K562 (cell line): ENCODE measurements around the gene RBMS3. TPM values are rescaled to one million over a fixed set of nuclear protein-coding genes. Genes with fewer than 3 reads are reported as not detected.

Experiments used
- ATAC-seq: fragments of 200-7000 bp; cut with Tn5 transposase; 3 replicates; pipeline ENCODE4 v1.9.1; 2020; ENCODE audit warnings: moderate library complexity
- BruUV-seq: library from RNA; stranded (reverse); fragments of 400-500 nt; replicated peaks from 2 replicates; lab custom pipeline; 2021; lab: Mats Ljungman, UMichigan
- CTCF ChIA-PET: fragments of 300-600 bp; formaldehyde crosslinking; extraction: SDS; loops from one replicate; lab custom pipeline; 2021; ENCODE audit warnings: low intra/inter-chr PET ratio; lab: Yijun Ruan, JAX
- POLR2A ChIA-PET: fragments of 300-600, 350-650 bp; sonication (Branson Sonifier 250); formaldehyde crosslinking; extraction: SDS; loops from one replicate; lab custom pipeline; 2021; ENCODE audit warnings: antibody characterized with exemption, inconsistent platforms; lab: Yijun Ruan, JAX
- DNase-seq, 4 experiments: peaks; one replicate each; pipeline versions ENCODE4 v3.0.0 to v3.0.0-alpha.2; 2011 to 2018; ENCODE audit warnings: low spot score in 3 of 4, mixed read lengths in 3 of 4; ENCODE audit errors: extremely low read depth in 1 of 4
- FAIRE-seq: peaks from 2 replicates; lab custom pipeline; 2011; peaks lifted over from hg19 to GRCh38; lab: Jason Lieb, UNC
- H2AFZ ChIP-seq: 2 replicates; pipeline ENCODE4 v1.6.0; 2011; ENCODE audit warnings: low read depth, low read length, control low read depth, inconsistent platforms
- H3K27ac ChIP-seq: fragments of 200-600 bp; 3 replicates; pipeline ENCODE4 v1.8.0; 2011; ENCODE audit warnings: low read depth, mild to moderate bottlenecking, control low read depth, inconsistent platforms, low read length, moderate library complexity, mixed read lengths; ENCODE audit errors: extremely low read depth
- H3K27me3 ChIP-seq, 2 experiments: fragments of 300-600 bp in 1 of 2; 2 replicates in 1 of 2; 3 replicates in 1 of 2; pipeline versions ENCODE4 v1.6.0 to v1.8.0; 2011; ENCODE audit warnings: inconsistent platforms in 2 of 2, low read length in 2 of 2, mild to moderate bottlenecking in 1 of 2, mixed read lengths in 1 of 2, moderate library complexity in 1 of 2; ENCODE audit not compliant: control insufficient read depth in 2 of 2, insufficient read depth in 2 of 2
- H3K36me3 ChIP-seq: fragments of 300-600 bp; 3 replicates; pipeline ENCODE4 v1.8.0; 2011; ENCODE audit warnings: mild to moderate bottlenecking, low read length, inconsistent platforms; ENCODE audit not compliant: control insufficient read depth, insufficient read depth
- H3K4me1 ChIP-seq, 2 experiments: fragments of 200-600 bp in 1 of 2; replicated peaks in 1 of 2; 2 replicates in 1 of 2; 3 replicates in 1 of 2; pipeline versions ENCODE4 v1.5.1 to v1.8.0; 2011; ENCODE audit warnings: inconsistent platforms in 2 of 2, low read length in 2 of 2, mild to moderate bottlenecking in 1 of 2, mixed read lengths in 1 of 2, moderate library complexity in 1 of 2; ENCODE audit not compliant: control insufficient read depth in 2 of 2, insufficient read depth in 2 of 2
- H3K4me2 ChIP-seq: 2 replicates; pipeline ENCODE4 v1.6.1; 2011; ENCODE audit warnings: low read length, control low read depth, inconsistent platforms, mixed read lengths; ENCODE audit not compliant: insufficient read depth
- H3K4me3 ChIP-seq: fragments of 200-600 bp; sonication (generic), shearing (Covaris generic); 2 replicates; pipeline ENCODE4 v1.5.1; 2016; ENCODE audit warnings: control low read depth, inconsistent platforms
- H3K79me2 ChIP-seq: fragments of 200-600 bp; 3 replicates; pipeline ENCODE4 v1.8.0; 2011; ENCODE audit warnings: low read length, inconsistent platforms; ENCODE audit not compliant: control insufficient read depth, insufficient read depth
- H3K9ac ChIP-seq, 2 experiments: 2 replicates each; pipeline versions ENCODE4 v1.6.0 to v1.6.1; 2011; ENCODE audit warnings: low read depth in 2 of 2, low read length in 2 of 2, control low read depth in 1 of 2, inconsistent platforms in 1 of 2, mild to moderate bottlenecking in 1 of 2, mixed read lengths in 1 of 2; ENCODE audit not compliant: insufficient read depth in 1 of 2
- H3K9me1 ChIP-seq: one replicate; pipeline ENCODE4 v1.6.0; 2011; ENCODE audit warnings: inconsistent platforms, mild to moderate bottlenecking, low read length, moderate library complexity; ENCODE audit not compliant: control insufficient read depth, insufficient read depth
- H3K9me3 ChIP-seq: replicated peaks from 2 replicates; pipeline ENCODE4 v1.5.1; 2011; ENCODE audit warnings: low read depth, low read length, inconsistent platforms; ENCODE audit not compliant: control insufficient read depth, insufficient read depth
- H4K20me1 ChIP-seq: replicated peaks from 2 replicates; pipeline ENCODE4 v1.6.1; 2011; ENCODE audit warnings: low read length, inconsistent platforms, mixed read lengths; ENCODE audit not compliant: control insufficient read depth, insufficient read depth
- ARID4B ChIP-seq: sonication (generic); formaldehyde crosslinking; IDR thresholded peaks from 2 replicates; pipeline ENCODE4 v1.8.0; 2022; ENCODE audit warnings: mild to moderate bottlenecking, missing genetic modification reagents
- ATF3 ChIP-seq, 2 experiments: fragments of 450-650 bp in 1 of 2; sonication (generic) in 1 of 2; formaldehyde crosslinking in 1 of 2; IDR thresholded peaks in 1 of 2; conservative IDR thresholded peaks in 1 of 2; 2 replicates each; pipeline versions ENCODE4 v1.6.1 to v1.8.1; 2016 to 2023; ENCODE audit warnings: mild to moderate bottlenecking in 2 of 2, moderate library complexity in 2 of 2, inconsistent platforms in 1 of 2, missing genetic modification reagents in 1 of 2
- ESRRB ChIP-seq: fragments of 250-450 bp; sonication (Bioruptor Pico); IDR thresholded peaks from 2 replicates; pipeline ENCODE4 v1.5.0; 2020; ENCODE audit warnings: mild to moderate bottlenecking, moderate library complexity, borderline replicate concordance
- FUS ChIP-seq: fragments of 200-400 bp; formaldehyde crosslinking; optimal IDR thresholded peaks from 2 replicates; pipeline ENCODE3; 2017; ENCODE audit warnings: low read depth, low read length
- MED1 ChIP-seq: sonication (generic); formaldehyde crosslinking; IDR thresholded peaks from 2 replicates; pipeline ENCODE4 v1.8.1; 2023; ENCODE audit warnings: missing genetic modification reagents, borderline replicate concordance
- MYNN ChIP-seq, 2 experiments: sonication (generic); formaldehyde crosslinking in 1 of 2; IDR thresholded peaks; 2 replicates each; pipeline versions ENCODE4 v1.5.0 to v1.6.1; 2016 to 2020; ENCODE audit warnings: antibody characterized with exemption in 1 of 2, missing genetic modification reagents in 1 of 2
- NELFE ChIP-seq: IDR thresholded peaks from 2 replicates; pipeline ENCODE4 v1.6.1; 2011; ENCODE audit warnings: mild to moderate bottlenecking; ENCODE audit not compliant: insufficient read depth, insufficient read length
- SLC30A9 ChIP-seq: fragments of 250-450 bp; sonication (Bioruptor Pico); IDR thresholded peaks from 2 replicates; pipeline ENCODE4 v1.8.0; 2022; ENCODE audit warnings: mild to moderate bottlenecking, moderate library complexity
- SMC3 ChIP-seq: conservative IDR thresholded peaks from 2 replicates; pipeline ENCODE4 v1.6.1; 2011; ENCODE audit warnings: low read depth, low read length, improper control_type of control experiment; ENCODE audit not compliant: insufficient read depth
- SNRNP70 ChIP-seq: fragments of 200-400 bp; formaldehyde crosslinking; optimal IDR thresholded peaks from 2 replicates; pipeline ENCODE3; 2017; ENCODE audit warnings: low read depth, low read length
- ZNF140 ChIP-seq: fragments of 250-450 bp; sonication (Bioruptor Pico); IDR thresholded peaks from 2 replicates; pipeline ENCODE4 v1.8.0; 2021; ENCODE audit warnings: moderate library complexity, mild to moderate bottlenecking, inconsistent platforms
- ZNF217 ChIP-seq: sonication (generic); formaldehyde crosslinking; IDR thresholded peaks from 2 replicates; pipeline ENCODE4 v1.8.0; 2022; ENCODE audit warnings: mild to moderate bottlenecking, missing genetic modification reagents
- ZNF639 ChIP-seq, 2 experiments: fragments of 200-800 bp in 1 of 2; sonication (Bioruptor generic) in 1 of 2; sonication (generic) in 1 of 2; formaldehyde crosslinking in 1 of 2; IDR thresholded peaks in 1 of 2; conservative IDR thresholded peaks in 1 of 2; 2 replicates each; pipeline versions ENCODE4 v1.5.0 to v1.6.1; 2016 to 2020; ENCODE audit warnings: missing compliant biosample characterization in 1 of 2, missing genetic modification characterization in 1 of 2, missing genetic modification reagents in 1 of 2
- WGBS: fragments of 100-300 bp; shearing (Covaris generic); methylation state at CpG from one replicate; pipeline ENCODE4 v1.1.6; 2016; ENCODE audit warnings: low coverage, mixed read lengths; ENCODE audit not compliant: insufficient coverage; ENCODE audit errors: missing lambda C conversion rate; 5-methylcytosine and 5-hydroxymethylcytosine counted together
- in situ Hi-C: fragments of 300-500 bp; cut with MboI; formaldehyde crosslinking; loops from 4 replicates; pipeline ENCODE4 v1.15.0; 2018; ENCODE audit warnings: inconsistent platforms, mixed read lengths
- intact Hi-C: fragments of 100-400 bp; cut with micrococcal nuclease; formaldehyde crosslinking; loops from 2 replicates; pipeline ENCODE4 v1.14.2; 2022
- polyA plus RNA-seq, 8 experiments: library from polyadenylated mRNA; depleted of rRNA in 4 of 8; stranded (reverse) in 5 of 8; unstranded in 3 of 8; fragments of >200 nt; fragmentation: Nextera tagmentation in 2 of 8; fragmentation: Illumina TruSeq in 1 of 8; extraction: Ambion mirVana in 2 of 8; extraction: Trizol in 1 of 8; gene quantifications; 2 replicates each; pipeline versions ENCODE4 v1.2.1 to v1.2.3, GENCODE V29; 2011 to 2014; ENCODE audit warnings: inconsistent platforms in 1 of 8, missing spikeins in 1 of 8
- total RNA-seq, 7 experiments: library from RNA; depleted of rRNA in 6 of 7; stranded (reverse); fragments of >200 nt in 6 of 7; fragmentation: Illumina TruSeq in 2 of 7; extraction: Trizol in 2 of 7; gene quantifications; 2 replicates each; pipeline versions ENCODE4 v1.2.1 to v1.2.3, GENCODE V29; 2011 to 2021; ENCODE audit warnings: low replicate concordance in 1 of 7

RBMS3 gene
- total and polyA plus RNA-seq, 9 of the 15 experiments (the other 6 are each of a cell fraction or from before 2014, with no cell fraction given), result 0.20 TPM; not detected in 8

- DNase-seq, result no peak
- CTCF ChIA-PET, result no interaction called here
Measured at GRCh38 chr3:29317659-29318173, 36.8 kb downstream of the RBMS3 start.

More at GRCh38 chr3:29317659-29318173, 36.8 kb downstream of the RBMS3 start:
- Histone ChIP-seq H3K79me2 (no peaks in the 10 kb centered on the region), H3K9ac (no peak overlapping the region), H3K36me3 (no peaks in the 10 kb centered on the region), H3K9me3 (no peaks in the 10 kb centered on the region), H3K4me3 (no peak overlapping the region), H3K4me1 (no peaks in the 10 kb centered on the region), H3K27me3 (no peaks in the 10 kb centered on the region), H3K27ac (no peak overlapping the region), H2AFZ (no peak overlapping the region), H3K9me1 (no peaks in the 10 kb centered on the region), H4K20me1 (no peaks in the 10 kb centered on the region), H3K4me2 (no peak overlapping the region)
- FAIRE-seq (no peak), ATAC-seq (no peak)
- 0% methylated on average over 1 of the region's 1 CpG for WGBS
- no TSS peak for BruUV-seq
- intact Hi-C loops, result no loop called here
- POLR2A ChIA-PET, result no interaction called here
- in situ Hi-C loops, result no loop called here
- TF ChIP-seq SNRNP70 (no peak), SLC30A9 (CRISPR knock-in tag) (no peak), MED1 (no peak), ZNF639 (CRISPR knock-in tag; conservative IDR thresholded peaks at IDR 0.05 in 1 of 2, IDR thresholded peaks at IDR 0.05 in 1 of 2) (no peak), ARID4B (CRISPR knock-in tag) (no peak), ESRRB (CRISPR knock-in tag) (no peak), FUS (no peak), ZNF217 (no peak), MYNN (IDR thresholded peaks at IDR 0.05) (no peak), MYNN (CRISPR knock-in tag; IDR thresholded peaks at IDR 0.05) (no peak), SMC3 (no peak), ATF3 (IDR thresholded peaks at IDR 0.05) (no peak), ATF3 (CRISPR knock-in tag; conservative IDR thresholded peaks at IDR 0.05) (no peak), ZNF140 (CRISPR knock-in tag) (no peak), NELFE (no peak)
